Gastroesophageal sphincter (tissue), 4 donors: ENCODE data around the gene CNTNAP2. TPM values are rescaled to one million over a fixed set of nuclear protein-coding genes. Genes with fewer than 3 reads are reported as not detected.
A peak's percentile ranks its signal among the peaks of the same experiment; 100 is the strongest.
"Not testable (repeated sequence)": the region's sequence is repeated elsewhere in the genome, so short reads cannot be mapped to it uniquely, and the experiment has no call there.

ENCODE experiments used
- ATAC-seq: fragments of 150-250 bp; one replicate; pipeline ENCODE4 v1.9.1; 2016; ENCODE audit warnings: mild to moderate bottlenecking, moderate library complexity
- H3K27ac ChIP-seq, 4 donors: fragments of 200-600 bp; sonication (generic) in 3 of 4; 1 replicate in 3 of 4; 2 replicates in 1 of 4; pipeline ENCODE4 v1.5.1; 2016 to 2019
- H3K27me3 ChIP-seq: fragments of 200-600 bp; sonication (generic); one replicate; pipeline ENCODE4 v1.5.1; 2019
- H3K36me3 ChIP-seq, 2 donors: fragments of 200-600 bp; sonication (generic); one replicate each; pipeline ENCODE4 v1.5.1; 2019; ENCODE audit warnings: control low read depth in 1 of 2
- H3K4me1 ChIP-seq, 3 donors: fragments of 200-600 bp; sonication (generic); 1 replicate in 2 of 3; 2 replicates in 1 of 3; pipeline ENCODE4 v1.5.1; 2016 to 2019; ENCODE audit warnings: control low read depth in 2 of 3
- H3K4me3 ChIP-seq, 2 donors: fragments of 200-600 bp; sonication (generic); one replicate each; pipeline ENCODE4 v1.5.1; 2019; ENCODE audit warnings: mild to moderate bottlenecking in 1 of 2, moderate library complexity in 1 of 2
- H3K9me3 ChIP-seq, 3 donors: fragments of 200-600 bp; sonication (generic); one replicate each; pipeline ENCODE4 v1.5.1; 2017 to 2019; ENCODE audit warnings: control low read depth in 2 of 3
- EP300 ChIP-seq: sonication (generic); formaldehyde crosslinking; IDR thresholded peaks from one replicate; pipeline ENCODE4 v1.6.1; 2017; ENCODE audit warnings: antibody characterized with exemption, mild to moderate bottlenecking
- POLR2A ChIP-seq, 2 donors: fragments of 450-650 bp; IDR thresholded peaks; one replicate each; pipeline ENCODE4 v1.6.1; 2017; ENCODE audit warnings: antibody characterized with exemption in 2 of 2, mild to moderate bottlenecking in 2 of 2, moderate library complexity in 1 of 2
- POLR2AphosphoS5 ChIP-seq: sonication (generic); formaldehyde crosslinking; IDR thresholded peaks from one replicate; pipeline ENCODE4 v1.6.1; 2017; ENCODE audit warnings: antibody characterized with exemption
- WGBS, 2 donors: methylation state at CpG; one replicate each; pipeline ENCODE4 v1.1.5; 2018; ENCODE audit warnings: low coverage in 1 of 2; 5-methylcytosine and 5-hydroxymethylcytosine counted together
- total RNA-seq, 4 donors: library from RNA; depleted of rRNA; stranded (reverse); fragments of >200 nt; gene quantifications; one replicate each; pipeline ENCODE4 v1.1.0, GENCODE V29; 2016
- TF ChIP-seq, protein P1 (sequence below), 4 experiments: fragments of 200-600 bp in 2 of 4; fragments of 450-650 bp in 2 of 4; sonication (generic) in 1 of 4; IDR thresholded peaks; one replicate each; pipeline ENCODE4 v1.5.1; 2017 to 2019; ENCODE audit warnings: antibody characterized with exemption in 4 of 4, mild to moderate bottlenecking in 2 of 4, moderate library complexity in 2 of 4

CNTNAP2 gene
- total RNA-seq, 4 donors from 2014 or later, result 1.5 to 8.9 (median 3.2) TPM

DNA sequence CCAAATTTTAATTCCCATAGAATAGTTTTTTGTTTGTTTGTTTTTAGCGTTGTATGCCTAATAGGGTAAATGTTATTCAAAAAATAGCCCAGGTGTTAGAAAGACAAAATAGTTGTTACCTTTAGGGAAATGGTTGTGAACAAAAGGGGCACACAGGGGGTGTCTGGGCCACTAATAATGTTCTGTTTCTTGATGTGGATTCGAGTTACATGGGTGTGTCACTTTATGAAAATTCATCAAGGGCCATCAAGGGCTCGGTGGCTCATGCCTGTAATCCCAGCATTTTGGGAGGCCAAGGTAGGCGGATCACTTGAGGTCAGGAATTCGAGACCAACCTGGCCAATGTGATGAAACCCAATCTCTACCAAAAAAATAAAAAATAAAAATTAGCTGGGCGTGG, 1942.2 kb downstream of the CNTNAP2 start:
- H3K27me3 ChIP-seq, result no peaks in the 10 kb centered on the region
- H3K36me3 ChIP-seq, result no peaks in the 10 kb centered on the region
- no peak overlapping the region for H3K27ac ChIP-seq
- no peak for ATAC-seq
- TF ChIP-seq POLR2A (IDR thresholded peaks at IDR 0.05), result no peak
- TF ChIP-seq POLR2AphosphoS5, result no peak
- 60 to 81% methylated on average over 1 to 6 of the region's 6 CpGs for WGBS, 2 donors
- no peaks in the 10 kb centered on the region for H3K4me1 ChIP-seq
- peaks cover 0 to 9% (median 0%) of the 10 kb centered on the region in 3 donors for H3K9me3 ChIP-seq
- no peak overlapping the region for H3K4me3 ChIP-seq

GRCh38 chr7:148060724-148061123, 1944.1 kb downstream of the CNTNAP2 start:
- ATAC-seq, result no peak
- no peak overlapping the region for H3K4me3 ChIP-seq
- no peaks in the 10 kb centered on the region for H3K4me1 ChIP-seq
- peaks cover 0 to 12% (median 0%) of the 10 kb centered on the region in 3 donors for H3K9me3 ChIP-seq
- WGBS, 2 donors, result 83 to 100% methylated on average over 1 of the region's 1 CpG
- no peak overlapping the region for H3K27ac ChIP-seq
- H3K27me3 ChIP-seq, result no peaks in the 10 kb centered on the region
- TF ChIP-seq POLR2AphosphoS5 (no peak), POLR2A (IDR thresholded peaks at IDR 0.05) (no peak), EP300 (no peak)
- TF ChIP-seq, protein P1, sequence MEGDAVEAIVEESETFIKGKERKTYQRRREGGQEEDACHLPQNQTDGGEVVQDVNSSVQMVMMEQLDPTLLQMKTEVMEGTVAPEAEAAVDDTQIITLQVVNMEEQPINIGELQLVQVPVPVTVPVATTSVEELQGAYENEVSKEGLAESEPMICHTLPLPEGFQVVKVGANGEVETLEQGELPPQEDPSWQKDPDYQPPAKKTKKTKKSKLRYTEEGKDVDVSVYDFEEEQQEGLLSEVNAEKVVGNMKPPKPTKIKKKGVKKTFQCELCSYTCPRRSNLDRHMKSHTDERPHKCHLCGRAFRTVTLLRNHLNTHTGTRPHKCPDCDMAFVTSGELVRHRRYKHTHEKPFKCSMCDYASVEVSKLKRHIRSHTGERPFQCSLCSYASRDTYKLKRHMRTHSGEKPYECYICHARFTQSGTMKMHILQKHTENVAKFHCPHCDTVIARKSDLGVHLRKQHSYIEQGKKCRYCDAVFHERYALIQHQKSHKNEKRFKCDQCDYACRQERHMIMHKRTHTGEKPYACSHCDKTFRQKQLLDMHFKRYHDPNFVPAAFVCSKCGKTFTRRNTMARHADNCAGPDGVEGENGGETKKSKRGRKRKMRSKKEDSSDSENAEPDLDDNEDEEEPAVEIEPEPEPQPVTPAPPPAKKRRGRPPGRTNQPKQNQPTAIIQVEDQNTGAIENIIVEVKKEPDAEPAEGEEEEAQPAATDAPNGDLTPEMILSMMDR (IDR thresholded peaks at IDR 0.05), result no peak
- no peaks in the 10 kb centered on the region for H3K36me3 ChIP-seq

DNA sequence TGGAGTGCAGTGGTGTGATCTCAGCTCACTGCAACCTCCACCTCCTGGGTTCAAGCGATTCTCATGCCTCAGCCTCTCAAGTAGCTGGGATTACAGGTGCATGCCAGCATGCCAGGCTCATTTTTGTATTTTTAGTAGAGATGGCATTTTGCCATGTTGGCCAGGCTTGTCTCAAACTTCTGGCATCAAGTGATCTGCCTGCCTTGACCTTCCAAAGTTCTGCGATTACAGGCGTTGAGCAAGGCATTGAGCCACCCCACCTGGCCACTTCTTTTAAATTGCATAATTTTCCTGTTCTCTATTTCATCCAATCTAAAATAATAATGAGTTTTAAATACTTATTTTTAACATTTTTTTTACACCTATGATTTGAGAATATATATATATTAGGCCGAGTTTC, 1961.5 kb downstream of the CNTNAP2 start:
- 76 to 82% methylated on average over 3 to 4 of the region's 4 CpGs for WGBS, 2 donors
- not testable (repeated sequence) for H3K27me3 ChIP-seq, ATAC-seq, H3K9me3 ChIP-seq, H3K36me3 ChIP-seq, H3K27ac ChIP-seq, H3K4me3 ChIP-seq
- H3K4me1 ChIP-seq, result peaks cover 0 to 10% (median 0%) of the 10 kb centered on the region in 3 donors

- no peak overlapping the region for H3K4me3 ChIP-seq
- H3K36me3 ChIP-seq, result no peaks in the 10 kb centered on the region
- H3K9me3 ChIP-seq, result no peaks in the 10 kb centered on the region
- WGBS, 2 donors, result 86 to 100% methylated on average over 2 of the region's 2 CpGs
- ATAC-seq, result no peak
- peaks cover 0 to 22% (median 3%) of the 10 kb centered on the region in 3 donors for H3K4me1 ChIP-seq
- H3K27me3 ChIP-seq, result no peaks in the 10 kb centered on the region
- H3K27ac ChIP-seq, result no peak overlapping the region
- TF ChIP-seq POLR2AphosphoS5 (no peak), EP300 (no peak), POLR2A (IDR thresholded peaks at IDR 0.05) (no peak)
- TF ChIP-seq, protein P1 (IDR thresholded peaks at IDR 0.05), result no peak
These were observed 1962.8 kb downstream of the CNTNAP2 start for GRCh38 chr7:148079206-148080080.

DNA sequence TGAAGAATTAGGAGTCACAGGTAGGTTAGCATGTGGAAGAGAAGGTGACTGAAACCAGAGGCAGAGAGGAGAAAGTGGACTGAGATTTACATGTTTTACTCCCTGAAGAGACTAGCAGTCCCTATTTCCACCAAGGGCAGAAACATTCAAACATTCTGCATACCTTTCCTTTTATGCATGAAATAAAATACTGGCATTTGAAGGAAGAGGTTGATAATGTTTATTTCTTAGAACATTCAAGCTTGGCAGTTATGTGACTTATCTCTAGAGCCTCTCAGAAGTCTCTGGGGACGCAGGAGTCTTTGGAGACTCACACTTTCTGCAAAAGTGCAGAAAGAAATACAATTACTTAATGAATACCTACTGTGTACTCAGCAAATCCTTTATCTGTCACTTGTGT, 1966.8 kb downstream of the CNTNAP2 start:
- Histone ChIP-seq H3K9me3 (no peaks in the 10 kb centered on the region), H3K36me3 (no peaks in the 10 kb centered on the region), H3K27me3 (no peaks in the 10 kb centered on the region), H3K27ac (peak overlapping the region in 1 of 4 donors; percentile 4), H3K4me1 (peaks cover 0 to 17% (median 3%) of the 10 kb centered on the region in 3 donors), H3K4me3 (no peak overlapping the region)
- 10 to 16% methylated on average over 1 of the region's 1 CpG for WGBS, 2 donors
- TF ChIP-seq POLR2AphosphoS5 (no peak), POLR2A (IDR thresholded peaks at IDR 0.05) (no peak), EP300 (no peak)
- TF ChIP-seq, protein P1 (IDR thresholded peaks at IDR 0.05), result no peak
- ATAC-seq, result no peak

GRCh38 chr7:148084138-148084537, 1967.5 kb downstream of the CNTNAP2 start:
- Histone ChIP-seq H3K4me1 (peaks cover 0 to 15% (median 3%) of the 10 kb centered on the region in 3 donors), H3K4me3 (no peak overlapping the region), H3K9me3 (no peaks in the 10 kb centered on the region), H3K27ac (no peak overlapping the region), H3K27me3 (no peaks in the 10 kb centered on the region), H3K36me3 (no peaks in the 10 kb centered on the region)
- WGBS, 2 donors, result 0% methylated on average over 3 of the region's 3 CpGs
- TF ChIP-seq POLR2A (IDR thresholded peaks at IDR 0.05) (no peak), EP300 (no peak)
- TF ChIP-seq, protein P1 (IDR thresholded peaks at IDR 0.05), result peak; percentile 41 to 73 (median 54)
- peak; percentile 46 for ATAC-seq
